ENCODE results near the gene WLS.

WLS gene

GRCh38 chr1:68116643-68117235 lies 115.6 kb downstream of the WLS start:
- TF ChIP-seq CSDC2 (CRISPR knock-in tag; IDR thresholded peaks at IDR 0.05) (no peak), TSHZ2 (CRISPR knock-in tag; IDR thresholded peaks at IDR 0.05) (no peak), ZFP30 (CRISPR knock-in tag; IDR thresholded peaks at IDR 0.05) (no peak), ESRRG (CRISPR knock-in tag; IDR thresholded peaks at IDR 0.05) (no peak), SNAI2 (CRISPR knock-in tag; IDR thresholded peaks at IDR 0.05) (no peak), ARNTL (CRISPR knock-in tag; IDR thresholded peaks at IDR 0.05; ENCODE audit: borderline replicate concordance, low read depth) (no peak), TCF4 (CRISPR knock-in tag; IDR thresholded peaks at IDR 0.05; ENCODE audit: borderline replicate concordance) (no peak), ZC3H10 (CRISPR knock-in tag; IDR thresholded peaks at IDR 0.05) (no peak), PPARA (CRISPR knock-in tag; IDR thresholded peaks at IDR 0.05; ENCODE audit: borderline replicate concordance) (no peak), ZNF565 (CRISPR knock-in tag; conservative IDR thresholded peaks at IDR 0.05; ENCODE audit: low read depth) (no peak), ZNF8 (CRISPR knock-in tag; IDR thresholded peaks at IDR 0.05) (no peak), OSR1 (CRISPR knock-in tag; IDR thresholded peaks at IDR 0.05) (no peak), TOX (CRISPR knock-in tag; IDR thresholded peaks at IDR 0.05; ENCODE audit: borderline replicate concordance) (no peak), GLIS3 (CRISPR knock-in tag; IDR thresholded peaks at IDR 0.05) (no peak), PATZ1 (CRISPR knock-in tag; IDR thresholded peaks at IDR 0.05; ENCODE audit: borderline replicate concordance) (no peak), ISL1 (CRISPR knock-in tag; IDR thresholded peaks at IDR 0.05) (no peak)
- TF ChIP-seq, protein P1, sequence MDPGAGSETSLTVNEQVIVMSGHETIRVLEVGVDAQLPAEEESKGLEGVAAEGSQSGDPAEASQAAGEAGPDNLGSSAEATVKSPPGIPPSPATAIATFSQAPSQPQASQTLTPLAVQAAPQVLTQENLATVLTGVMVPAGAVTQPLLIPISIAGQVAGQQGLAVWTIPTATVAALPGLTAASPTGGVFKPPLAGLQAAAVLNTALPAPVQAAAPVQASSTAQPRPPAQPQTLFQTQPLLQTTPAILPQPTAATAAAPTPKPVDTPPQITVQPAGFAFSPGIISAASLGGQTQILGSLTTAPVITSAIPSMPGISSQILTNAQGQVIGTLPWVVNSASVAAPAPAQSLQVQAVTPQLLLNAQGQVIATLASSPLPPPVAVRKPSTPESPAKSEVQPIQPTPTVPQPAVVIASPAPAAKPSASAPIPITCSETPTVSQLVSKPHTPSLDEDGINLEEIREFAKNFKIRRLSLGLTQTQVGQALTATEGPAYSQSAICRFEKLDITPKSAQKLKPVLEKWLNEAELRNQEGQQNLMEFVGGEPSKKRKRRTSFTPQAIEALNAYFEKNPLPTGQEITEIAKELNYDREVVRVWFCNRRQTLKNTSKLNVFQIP (CRISPR knock-in tag; IDR thresholded peaks at IDR 0.05; ENCODE audit: borderline replicate concordance, low read depth): no peak
- TF ChIP-seq, protein P2, sequence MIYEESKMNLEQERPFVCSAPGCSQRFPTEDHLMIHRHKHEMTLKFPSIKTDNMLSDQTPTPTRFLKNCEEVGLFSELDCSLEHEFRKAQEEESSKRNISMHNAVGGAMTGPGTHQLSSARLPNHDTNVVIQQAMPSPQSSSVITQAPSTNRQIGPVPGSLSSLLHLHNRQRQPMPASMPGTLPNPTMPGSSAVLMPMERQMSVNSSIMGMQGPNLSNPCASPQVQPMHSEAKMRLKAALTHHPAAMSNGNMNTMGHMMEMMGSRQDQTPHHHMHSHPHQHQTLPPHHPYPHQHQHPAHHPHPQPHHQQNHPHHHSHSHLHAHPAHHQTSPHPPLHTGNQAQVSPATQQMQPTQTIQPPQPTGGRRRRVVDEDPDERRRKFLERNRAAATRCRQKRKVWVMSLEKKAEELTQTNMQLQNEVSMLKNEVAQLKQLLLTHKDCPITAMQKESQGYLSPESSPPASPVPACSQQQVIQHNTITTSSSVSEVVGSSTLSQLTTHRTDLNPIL (CRISPR knock-in tag; IDR thresholded peaks at IDR 0.05; ENCODE audit: low read depth): no peak
- peak; percentile 2; the same call in 1 of the 3 replicates for ATAC-seq

- no peak for ATAC-seq
- TF ChIP-seq, protein P2 (CRISPR knock-in tag; IDR thresholded peaks at IDR 0.05; ENCODE audit: low read depth): no peak
- TF ChIP-seq OSR1 (CRISPR knock-in tag; IDR thresholded peaks at IDR 0.05) (no peak), ZNF8 (CRISPR knock-in tag; IDR thresholded peaks at IDR 0.05) (no peak), TSHZ2 (CRISPR knock-in tag; IDR thresholded peaks at IDR 0.05) (no peak), ZFP3 (CRISPR knock-in tag; IDR thresholded peaks at IDR 0.05) (no peak), ISL1 (CRISPR knock-in tag; IDR thresholded peaks at IDR 0.05) (no peak), SNAI2 (CRISPR knock-in tag; IDR thresholded peaks at IDR 0.05) (no peak), ESRRG (CRISPR knock-in tag; IDR thresholded peaks at IDR 0.05) (no peak), GLIS3 (CRISPR knock-in tag; IDR thresholded peaks at IDR 0.05) (no peak), CSDC2 (CRISPR knock-in tag; IDR thresholded peaks at IDR 0.05) (no peak), RARB (CRISPR knock-in tag; IDR thresholded peaks at IDR 0.05) (no peak), ZC3H10 (CRISPR knock-in tag; IDR thresholded peaks at IDR 0.05) (no peak), ZNF565 (CRISPR knock-in tag; conservative IDR thresholded peaks at IDR 0.05; ENCODE audit: low read depth) (no peak), CSRNP3 (CRISPR knock-in tag; IDR thresholded peaks at IDR 0.05) (no peak), TCF4 (CRISPR knock-in tag; IDR thresholded peaks at IDR 0.05; ENCODE audit: borderline replicate concordance) (no peak), ZFP30 (CRISPR knock-in tag; IDR thresholded peaks at IDR 0.05) (no peak), TOX (CRISPR knock-in tag; IDR thresholded peaks at IDR 0.05; ENCODE audit: borderline replicate concordance) (no peak), ARNTL (CRISPR knock-in tag; IDR thresholded peaks at IDR 0.05; ENCODE audit: borderline replicate concordance, low read depth) (no peak), PPARA (CRISPR knock-in tag; IDR thresholded peaks at IDR 0.05; ENCODE audit: borderline replicate concordance) (no peak)
- TF ChIP-seq, protein P1 (CRISPR knock-in tag; IDR thresholded peaks at IDR 0.05; ENCODE audit: borderline replicate concordance, low read depth): no peak
Measured at GRCh38 chr1:68115308-68115707, 117.0 kb downstream of the WLS start.
